GM12878 (cell line): Measurements from ENCODE around the gene TECTB. TPM values are rescaled to one million over a fixed set of nuclear protein-coding genes. Genes with fewer than 3 reads are reported as not detected.

Experiments
- ATAC-seq: fragments of 200-7000 bp; cut with Tn5 transposase; 3 replicates; pipeline ENCODE4 v1.9.1; 2020; ENCODE audit warnings: mild to moderate bottlenecking, moderate library complexity
- BruUV-seq: library from RNA; stranded (reverse); fragments of 400-500 nt; replicated peaks from 2 replicates; lab custom pipeline; 2021; lab: Mats Ljungman, UMichigan
- CTCF ChIA-PET: fragments of 300-600 bp; sonication (Branson Sonifier 250); formaldehyde crosslinking; extraction: SDS; loops from one replicate; lab custom pipeline; 2021; ENCODE audit warnings: inconsistent platforms; lab: Yijun Ruan, JAX
- POLR2A ChIA-PET: fragments of 350-600 bp; formaldehyde crosslinking; extraction: SDS; loops from one replicate; lab custom pipeline; 2021; ENCODE audit warnings: inconsistent platforms; lab: Charles Lee
- RAD21 ChIA-PET: fragments of 300-600 bp; sonication (Branson Sonifier 250); formaldehyde crosslinking; loops from one replicate; lab custom pipeline; 2023; ENCODE audit warnings: antibody characterized with exemption; ENCODE audit not compliant: unreplicated experiment; lab: Charles Lee
- SMC1A ChIA-PET: fragments of 300-600 bp; sonication (Branson Sonifier 250); formaldehyde crosslinking; loops from one replicate; lab custom pipeline; 2023; ENCODE audit not compliant: unreplicated experiment, uncharacterized antibody; lab: Charles Lee
- DNase-seq: peaks from one replicate; pipeline ENCODE4 v3.0.0-alpha.2; 2011; ENCODE audit warnings: low read depth, low spot score
- FAIRE-seq: peaks from 3 replicates; lab custom pipeline; 2011; peaks lifted over from hg19 to GRCh38; lab: Jason Lieb, UNC
- H2AFZ ChIP-seq: 2 replicates; pipeline ENCODE4 v1.6.0; 2011; ENCODE audit warnings: low read depth, low read length, control low read depth; ENCODE audit not compliant: control insufficient read depth
- H3K27ac ChIP-seq: 2 replicates; pipeline ENCODE4 v1.5.1; 2011; ENCODE audit warnings: control low read depth; ENCODE audit not compliant: control insufficient read depth, insufficient read depth
- H3K27me3 ChIP-seq, 2 experiments: replicated peaks in 1 of 2; 2 replicates each; pipeline versions ENCODE4 v1.6.0 to v1.6.1; 2011; ENCODE audit warnings: low read length in 1 of 2; ENCODE audit not compliant: control insufficient read depth in 2 of 2, insufficient read depth in 2 of 2
- H3K36me3 ChIP-seq, 2 experiments: 2 replicates each; pipeline ENCODE4 v1.5.1; 2011; ENCODE audit warnings: low read length in 1 of 2; ENCODE audit not compliant: control insufficient read depth in 2 of 2, insufficient read depth in 2 of 2
- H3K4me1 ChIP-seq: 2 replicates; pipeline ENCODE4 v1.6.1; 2011; ENCODE audit warnings: mild to moderate bottlenecking, low read length, moderate library complexity, mixed read lengths; ENCODE audit not compliant: control insufficient read depth, insufficient read depth
- H3K4me2 ChIP-seq: 2 replicates; pipeline ENCODE4 v1.6.0; 2011; ENCODE audit warnings: control low read depth; ENCODE audit not compliant: control insufficient read depth, insufficient read depth
- H3K4me3 ChIP-seq: fragments of 200-600 bp; sonication (generic); 2 replicates; pipeline ENCODE4 v1.5.1; 2016
- H3K79me2 ChIP-seq: 2 replicates; pipeline ENCODE4 v1.6.0; 2011; ENCODE audit warnings: low read length; ENCODE audit not compliant: control insufficient read depth, insufficient read depth
- H3K9ac ChIP-seq: 2 replicates; pipeline ENCODE4 v1.8.0; 2011; ENCODE audit warnings: low read length, control low read depth, mixed read lengths; ENCODE audit not compliant: control insufficient read depth, insufficient read depth
- H3K9me3 ChIP-seq: replicated peaks from 3 replicates; pipeline ENCODE4 v1.5.1; 2011; ENCODE audit warnings: mild to moderate bottlenecking, low read length; ENCODE audit not compliant: control insufficient read depth, insufficient read depth
- H4K20me1 ChIP-seq: 2 replicates; pipeline ENCODE4 v1.6.0; 2011; ENCODE audit not compliant: control insufficient read depth, insufficient read depth
- ATF7 ChIP-seq: fragments of 450-650 bp; IDR thresholded peaks from 2 replicates; pipeline ENCODE4 v1.6.1; 2016; ENCODE audit warnings: low read depth, mild to moderate bottlenecking
- CUX1 ChIP-seq: IDR thresholded peaks from 2 replicates; pipeline ENCODE4 v1.6.1; 2012; ENCODE audit warnings: improper control_type of control experiment, low read depth, low read length; ENCODE audit not compliant: insufficient replicate concordance
- E2F8 ChIP-seq: fragments of 450-650 bp; IDR thresholded peaks from 2 replicates; pipeline ENCODE4 v1.6.1; 2018; ENCODE audit warnings: mild to moderate bottlenecking, low read depth, moderate library complexity; ENCODE audit not compliant: partially characterized antibody
- ESRRA ChIP-seq: IDR thresholded peaks from 2 replicates; pipeline ENCODE4 v1.6.1; 2012; ENCODE audit warnings: mild to moderate bottlenecking, low read length, improper control_type of control experiment
- MYB ChIP-seq: fragments of 150-350 bp; IDR thresholded peaks from 2 replicates; pipeline ENCODE4 v1.6.1; 2014; ENCODE audit warnings: mild to moderate bottlenecking, low read depth, low read length, borderline replicate concordance
- NR2C2 ChIP-seq: IDR thresholded peaks from 2 replicates; pipeline ENCODE4 v1.6.1; 2011; ENCODE audit warnings: borderline replicate concordance, low read depth; ENCODE audit not compliant: control insufficient read depth, insufficient read length
- SMC3 ChIP-seq: IDR thresholded peaks from 2 replicates; pipeline ENCODE4 v1.6.1; 2011; ENCODE audit warnings: low read length, improper control_type of control experiment, borderline replicate concordance
- WRNIP1 ChIP-seq: IDR thresholded peaks from 2 replicates; pipeline ENCODE4 v1.6.1; 2011; ENCODE audit warnings: low read depth, low read length, improper control_type of control experiment, borderline replicate concordance
- ZNF622 ChIP-seq: fragments of 450-650 bp; IDR thresholded peaks from 2 replicates; pipeline ENCODE4 v1.6.1; 2017; ENCODE audit warnings: mild to moderate bottlenecking, inconsistent platforms
- WGBS: methylation state at CpG from one replicate; pipeline ENCODE4 v1.1.6; 2016; ENCODE audit warnings: low lambda C conversion rate; ENCODE audit not compliant: insufficient replicate concordance, insufficient coverage; ENCODE audit errors: missing lambda C conversion rate; 5-methylcytosine and 5-hydroxymethylcytosine counted together
- in situ Hi-C: fragments of 300-500 bp; cut with MboI; formaldehyde crosslinking; loops from 9 replicates; pipeline ENCODE4 v1.14.3; 2018; ENCODE audit warnings: mixed read lengths
- intact Hi-C: fragments of 100-400 bp; cut with micrococcal nuclease; formaldehyde crosslinking; loops from one replicate; pipeline ENCODE4 v1.14.2; 2022; ENCODE audit not compliant: unreplicated experiment
- polyA plus RNA-seq, 11 experiments: library from polyadenylated mRNA; depleted of rRNA in 4 of 11; unstranded in 6 of 11; stranded (reverse) in 5 of 11; fragments of >200 nt; fragmentation: Nextera tagmentation in 4 of 11; fragmentation: Illumina TruSeq in 1 of 11; extraction: Ambion mirVana in 4 of 11; extraction: Trizol in 1 of 11; gene quantifications; 1 replicate in 1 of 11; 2 replicates in 10 of 11; pipeline versions ENCODE4 v1.2.1 to v1.2.3, GENCODE V29; 2011 to 2016; ENCODE audit warnings: inconsistent platforms in 2 of 11, missing spikeins in 2 of 11, low read depth in 1 of 11
- total RNA-seq, 4 experiments: library from RNA; depleted of rRNA in 3 of 4; stranded (reverse); fragments of >200 nt in 3 of 4; fragmentation: Illumina TruSeq in 1 of 4; extraction: Trizol in 1 of 4; gene quantifications; 2 replicates each; pipeline versions ENCODE4 v1.2.1 to v1.2.3, GENCODE V29; 2013 to 2021
- TF ChIP-seq, protein P1 (sequence below): fragments of 150-350 bp; IDR thresholded peaks from 2 replicates; pipeline ENCODE4 v1.6.1; 2014; ENCODE audit warnings: mild to moderate bottlenecking, low read depth, low read length
- TF ChIP-seq, protein P2 (sequence below): fragments of 450-650 bp; IDR thresholded peaks from 2 replicates; pipeline ENCODE4 v1.6.1; 2017; ENCODE audit warnings: low read depth, mild to moderate bottlenecking, moderate library complexity

TECTB gene
- total and polyA plus RNA-seq, 10 of the 15 experiments (the other 5 are each of a cell fraction or from before 2014, with no cell fraction given) = not detected

DNA sequence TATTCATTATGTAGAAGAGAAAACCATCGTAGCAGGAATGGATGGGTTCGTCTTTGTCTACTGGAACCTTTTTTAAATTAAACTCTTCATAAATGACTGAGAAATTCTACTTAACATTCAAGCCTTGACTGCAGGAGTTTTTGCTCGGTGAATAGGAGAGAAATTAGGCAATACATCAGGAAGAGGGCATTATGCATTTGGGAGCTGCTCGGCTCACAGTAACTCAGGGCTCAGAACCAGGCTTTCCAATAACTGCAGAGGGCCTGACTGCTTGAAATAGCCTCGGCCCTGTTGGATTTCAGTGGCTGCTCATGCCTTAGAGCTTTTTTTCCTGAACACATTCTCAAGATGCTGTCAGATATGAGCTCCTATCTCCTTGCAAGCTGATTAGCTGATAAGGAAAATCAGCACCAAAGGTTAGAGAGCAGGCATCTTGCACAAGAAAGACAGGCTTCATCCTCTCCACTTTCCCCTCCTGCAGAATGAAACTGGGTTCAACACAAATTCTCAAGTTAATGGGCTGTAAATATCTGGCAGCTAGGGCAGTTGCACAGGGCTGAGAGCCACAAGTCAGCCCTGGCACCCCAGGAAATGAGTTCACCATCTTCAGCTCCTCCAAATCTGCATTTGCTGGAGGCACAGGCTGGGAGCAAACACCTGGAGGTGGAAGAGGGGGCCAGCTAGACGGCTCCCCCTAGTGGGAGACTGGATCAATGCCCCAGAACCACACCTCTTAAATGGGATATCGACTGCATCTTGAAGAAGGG is 24.3 kb downstream of the TECTB start:
- 23% methylated on average over 7 of the region's 7 CpGs for whole genome bisulfite sequencing
- FAIRE-seq = no peak
- ChIA-PET RAD21 (no interaction called here), SMC1A (interaction anchor here (0.6 to 1.6 kb wide), 4 partner anchors 23 to 190 kb away, joined by 3 read pairs; no protein-coding TSS in a partner anchor), CTCF (interaction anchor here (0.7 to 3.8 kb wide), 24 partner anchors 8 to 950 kb away, joined by 3 to 17 read pairs (median 4); partner anchors contain the start of gene GPAM), POLR2A (no interaction called here)
- peak; percentile 89 for ATAC-seq
- in situ Hi-C loops (no loop called here), intact Hi-C loops (loop anchor here (5.0 kb wide), 1 partner anchor 125 kb away; the partner anchor contains the start of gene GPAM)
- no TSS peak for BruUV-seq
- no peaks in the 10 kb centered on the region for H4K20me1 ChIP-seq
- no peaks in the 10 kb centered on the region for H3K9me3 ChIP-seq
- H3K36me3 ChIP-seq = no peaks in the 10 kb centered on the region
- no peak overlapping the region for H3K4me2 ChIP-seq
- H3K9ac ChIP-seq = no peak overlapping the region
- H2AFZ ChIP-seq = no peak overlapping the region
- DNase-seq = no peak
- H3K4me1 ChIP-seq = no peaks in the 10 kb centered on the region
- no peak overlapping the region for H3K4me3 ChIP-seq
- H3K27me3 ChIP-seq = no peaks in the 10 kb centered on the region
- H3K27ac ChIP-seq = no peak overlapping the region
- H3K79me2 ChIP-seq = no peaks in the 10 kb centered on the region
- TF ChIP-seq WRNIP1 (no peak), NR2C2 (no peak), ZNF622 (no peak), E2F8 (no peak), ESRRA (no peak), ATF7 (no peak), SMC3 (peak; percentile 43; the same call in 1 of the 2 replicates), CUX1 (no peak), MYB (no peak)
- TF ChIP-seq, protein P1, sequence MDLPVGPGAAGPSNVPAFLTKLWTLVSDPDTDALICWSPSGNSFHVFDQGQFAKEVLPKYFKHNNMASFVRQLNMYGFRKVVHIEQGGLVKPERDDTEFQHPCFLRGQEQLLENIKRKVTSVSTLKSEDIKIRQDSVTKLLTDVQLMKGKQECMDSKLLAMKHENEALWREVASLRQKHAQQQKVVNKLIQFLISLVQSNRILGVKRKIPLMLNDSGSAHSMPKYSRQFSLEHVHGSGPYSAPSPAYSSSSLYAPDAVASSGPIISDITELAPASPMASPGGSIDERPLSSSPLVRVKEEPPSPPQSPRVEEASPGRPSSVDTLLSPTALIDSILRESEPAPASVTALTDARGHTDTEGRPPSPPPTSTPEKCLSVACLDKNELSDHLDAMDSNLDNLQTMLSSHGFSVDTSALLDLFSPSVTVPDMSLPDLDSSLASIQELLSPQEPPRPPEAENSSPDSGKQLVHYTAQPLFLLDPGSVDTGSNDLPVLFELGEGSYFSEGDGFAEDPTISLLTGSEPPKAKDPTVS = no peak
- TF ChIP-seq, protein P2, sequence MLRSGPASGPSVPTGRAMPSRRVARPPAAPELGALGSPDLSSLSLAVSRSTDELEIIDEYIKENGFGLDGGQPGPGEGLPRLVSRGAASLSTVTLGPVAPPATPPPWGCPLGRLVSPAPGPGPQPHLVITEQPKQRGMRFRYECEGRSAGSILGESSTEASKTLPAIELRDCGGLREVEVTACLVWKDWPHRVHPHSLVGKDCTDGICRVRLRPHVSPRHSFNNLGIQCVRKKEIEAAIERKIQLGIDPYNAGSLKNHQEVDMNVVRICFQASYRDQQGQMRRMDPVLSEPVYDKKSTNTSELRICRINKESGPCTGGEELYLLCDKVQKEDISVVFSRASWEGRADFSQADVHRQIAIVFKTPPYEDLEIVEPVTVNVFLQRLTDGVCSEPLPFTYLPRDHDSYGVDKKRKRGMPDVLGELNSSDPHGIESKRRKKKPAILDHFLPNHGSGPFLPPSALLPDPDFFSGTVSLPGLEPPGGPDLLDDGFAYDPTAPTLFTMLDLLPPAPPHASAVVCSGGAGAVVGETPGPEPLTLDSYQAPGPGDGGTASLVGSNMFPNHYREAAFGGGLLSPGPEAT = no peak
